Immature natural killer cell (primary cell): ENCODE data around the gene CALU. TPM values are rescaled to one million over a fixed set of nuclear protein-coding genes. Genes with fewer than 3 reads are reported as not detected.

Experiments used
- DNase-seq, 3 donors: peaks; one replicate each; pipeline ENCODE4 v3.0.0; 2022; ENCODE audit warnings: mixed read lengths in 1 of 3
- H3K27ac Mint-ChIP-seq, 6 donors: one replicate each; pipeline ENCODE4 v1.8.0; 2020; ENCODE audit warnings: mixed read lengths in 6 of 6, mild to moderate bottlenecking in 5 of 6, inconsistent platforms in 4 of 6, moderate library complexity in 3 of 6
- H3K27me3 Mint-ChIP-seq, 3 donors: one replicate each; pipeline ENCODE4 v1.8.0; 2020 to 2021; ENCODE audit warnings: low read depth in 3 of 3, mild to moderate bottlenecking in 3 of 3, mixed read lengths in 3 of 3, moderate library complexity in 3 of 3, inconsistent platforms in 1 of 3
- H3K36me3 Mint-ChIP-seq, 3 donors: one replicate each; pipeline ENCODE4 v1.8.0; 2020; ENCODE audit warnings: mixed read lengths in 3 of 3, inconsistent platforms in 2 of 3, mild to moderate bottlenecking in 2 of 3
- H3K4me1 Mint-ChIP-seq, 2 donors: one replicate each; pipeline ENCODE4 v1.8.0; 2020; ENCODE audit warnings: inconsistent platforms in 2 of 2, mild to moderate bottlenecking in 2 of 2, mixed read lengths in 2 of 2, moderate library complexity in 1 of 2
- H3K4me3 Mint-ChIP-seq, 5 donors: one replicate each; pipeline ENCODE4 v1.8.0; 2020; ENCODE audit warnings: mild to moderate bottlenecking in 5 of 5, mixed read lengths in 5 of 5, inconsistent platforms in 3 of 5, moderate library complexity in 3 of 5
- H3K9me3 Mint-ChIP-seq, 6 donors: one replicate each; pipeline ENCODE4 v1.8.0; 2020; ENCODE audit warnings: mild to moderate bottlenecking in 6 of 6, mixed read lengths in 6 of 6, inconsistent platforms in 4 of 6, moderate library complexity in 3 of 6
- polyA plus RNA-seq, 3 donors: library from polyadenylated mRNA; unstranded; fragments of 300-500 nt; fragmentation: Illumina TruSeq; gene quantifications; one replicate each; pipeline ENCODE4 v1.2.3, GENCODE V29; 2021

Gene CALU
- polyA plus RNA-seq, 3 donors from 2014 or later, result 26.6 to 49.3 (median 45.9) TPM

DNA sequence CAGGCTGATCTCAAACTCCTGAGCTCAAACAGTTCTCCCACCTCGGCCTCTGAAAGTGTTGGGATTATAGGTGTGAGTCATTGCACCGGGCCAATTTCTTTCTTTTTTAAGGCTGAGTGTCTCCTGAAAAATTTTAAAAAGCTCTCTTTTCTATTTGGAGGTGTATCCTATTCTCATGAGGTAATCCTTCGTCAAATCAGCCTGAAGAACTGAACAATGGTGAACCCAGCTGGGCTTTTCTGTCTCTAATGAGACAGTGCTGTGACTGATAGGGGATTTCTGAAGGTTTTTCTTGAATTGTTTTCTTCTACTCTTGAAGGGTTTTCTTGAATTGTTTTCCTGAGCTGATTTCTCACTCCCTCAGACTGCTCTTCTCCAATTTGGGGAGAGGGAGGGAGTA is 30.9 kb upstream of the CALU start:
- no peaks in the 10 kb centered on the region for H3K4me1 Mint-ChIP-seq
- peaks cover 0 to 4% (median 0%) of the 10 kb centered on the region in 3 donors for H3K36me3 Mint-ChIP-seq
- H3K4me3 Mint-ChIP-seq, result no peak overlapping the region
- no peak overlapping the region for H3K27ac Mint-ChIP-seq
- peaks cover 6 to 10% (median 7%) of the 10 kb centered on the region in 3 donors for H3K27me3 Mint-ChIP-seq
- H3K9me3 Mint-ChIP-seq, result no peaks in the 10 kb centered on the region
- DNase-seq, result no peak

DNA sequence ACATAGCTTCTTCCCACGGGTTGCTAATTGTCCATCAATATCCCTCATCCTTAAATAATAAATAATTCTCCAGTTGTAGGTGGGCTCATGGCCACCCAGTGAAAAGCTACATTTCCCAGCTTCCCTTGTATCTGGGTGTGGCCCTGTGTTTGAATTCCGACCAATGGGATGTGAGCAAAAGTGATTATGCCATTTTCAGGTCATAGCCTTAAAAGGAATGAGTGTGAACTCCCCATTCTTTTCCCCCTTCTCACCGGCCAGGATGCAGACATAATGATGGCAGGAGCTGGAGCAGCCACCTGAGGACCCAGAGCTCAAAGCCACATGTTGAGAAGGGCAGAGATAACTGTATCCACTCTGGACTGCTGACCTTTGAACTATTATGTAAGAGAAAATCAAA is 30.3 kb upstream of the CALU start:
- peaks cover 0 to 4% (median 0%) of the 10 kb centered on the region in 3 donors for H3K36me3 Mint-ChIP-seq
- DNase-seq, result no peak
- H3K4me1 Mint-ChIP-seq, result no peaks in the 10 kb centered on the region

DNA sequence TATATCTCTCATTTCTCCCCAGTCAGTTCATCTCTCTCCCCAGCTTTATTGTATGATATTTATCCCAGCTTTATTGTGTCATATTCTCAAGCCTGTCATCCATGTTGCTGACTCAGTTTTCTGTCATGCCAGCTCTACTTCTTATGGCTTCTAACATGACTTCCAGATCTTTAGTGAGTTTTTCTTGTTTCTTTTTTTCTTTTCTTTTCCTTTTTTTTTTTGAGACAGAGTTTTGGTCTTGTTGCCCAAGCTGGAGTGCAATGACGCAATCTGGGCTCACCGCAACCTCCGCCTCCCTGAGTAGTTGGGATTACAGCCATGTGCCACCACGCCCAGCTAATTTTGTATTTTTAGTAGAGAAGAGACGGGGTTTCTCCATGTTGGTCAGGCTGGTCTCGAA is 28.7 kb upstream of the CALU start:
- Mint-ChIP-seq H3K27me3 (peaks cover 4 to 10% (median 7%) of the 10 kb centered on the region in 3 donors), H3K27ac (no peak overlapping the region), H3K4me1 (no peaks in the 10 kb centered on the region), H3K9me3 (no peaks in the 10 kb centered on the region), H3K36me3 (peaks cover 0 to 4% (median 0%) of the 10 kb centered on the region in 3 donors), H3K4me3 (no peak overlapping the region)
- no peak for DNase-seq

More for the DNA sequence above, 30.3 kb upstream of the CALU start:
- Mint-ChIP-seq H3K9me3 (no peaks in the 10 kb centered on the region), H3K4me3 (no peak overlapping the region), H3K27ac (no peak overlapping the region), H3K27me3 (peaks cover 4 to 10% (median 7%) of the 10 kb centered on the region in 3 donors)

DNA sequence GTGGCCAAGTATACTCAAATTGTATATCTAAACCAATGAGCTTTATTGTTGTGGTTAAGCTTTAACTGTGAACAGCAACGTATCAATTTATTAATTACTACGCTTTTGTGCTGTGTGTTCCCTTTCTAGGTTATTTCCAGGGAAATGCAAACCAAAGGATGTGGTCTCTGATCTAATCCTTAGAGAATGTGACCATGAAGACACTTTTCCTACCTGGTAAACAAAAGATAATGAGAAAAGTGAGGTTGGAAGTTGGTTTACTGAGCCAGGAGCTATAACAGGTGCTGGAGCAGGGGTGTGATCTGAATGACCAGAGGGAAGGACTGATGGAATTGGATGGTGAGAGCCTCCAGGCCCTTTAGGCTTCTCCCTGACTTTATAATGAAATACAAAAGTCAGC is 25.4 kb upstream of the CALU start:
- no peak for DNase-seq
- Mint-ChIP-seq H3K4me1 (no peaks in the 10 kb centered on the region), H3K27me3 (peaks cover 3 to 14% (median 7%) of the 10 kb centered on the region in 3 donors), H3K27ac (no peak overlapping the region), H3K4me3 (no peak overlapping the region), H3K9me3 (no peaks in the 10 kb centered on the region), H3K36me3 (peaks cover 0 to 4% (median 0%) of the 10 kb centered on the region in 3 donors)

GRCh38 chr7:128714701-128715495 is 24.3 kb upstream of the CALU start:
- Mint-ChIP-seq H3K4me3 (no peak overlapping the region), H3K27me3 (peaks cover 0 to 11% (median 0%) of the 10 kb centered on the region in 3 donors), H3K27ac (peak overlapping the region in 1 of 6 donors; percentile 31), H3K9me3 (no peaks in the 10 kb centered on the region), H3K4me1 (no peaks in the 10 kb centered on the region), H3K36me3 (peaks cover 0 to 4% (median 0%) of the 10 kb centered on the region in 3 donors)
- DNase-seq, result no peak

GRCh38 chr7:128718967-128719642 is 20.1 kb upstream of the CALU start:
- Mint-ChIP-seq H3K9me3 (no peaks in the 10 kb centered on the region), H3K4me3 (no peak overlapping the region), H3K27me3 (peaks cover 0 to 20% (median 0%) of the 10 kb centered on the region in 3 donors), H3K36me3 (no peaks in the 10 kb centered on the region), H3K4me1 (no peaks in the 10 kb centered on the region), H3K27ac (no peak overlapping the region)
- DNase-seq, result no peak

DNA sequence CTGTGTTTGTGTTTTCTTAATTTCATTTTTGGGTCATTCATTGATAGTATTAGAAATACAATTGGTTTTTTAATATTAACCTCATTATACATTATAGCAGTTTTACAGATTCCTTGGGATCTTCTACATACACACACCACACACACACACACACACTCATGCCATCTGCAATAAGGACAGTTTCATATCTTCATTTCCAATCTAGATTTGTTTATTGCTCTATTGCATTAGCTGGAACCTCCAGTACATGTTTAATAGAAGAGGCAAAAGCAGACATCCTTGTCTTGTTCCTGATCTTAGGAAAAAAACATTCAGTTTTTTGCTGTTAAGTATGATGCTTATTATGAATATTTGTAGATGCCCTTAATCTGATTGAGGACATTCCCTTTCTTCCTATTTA is 17.8 kb upstream of the CALU start:
- H3K4me3 Mint-ChIP-seq, result no peak overlapping the region
- no peak overlapping the region for H3K27ac Mint-ChIP-seq
- H3K27me3 Mint-ChIP-seq, result peaks cover 0 to 22% (median 0%) of the 10 kb centered on the region in 3 donors
- DNase-seq, result no peak
- H3K36me3 Mint-ChIP-seq, result no peaks in the 10 kb centered on the region
- H3K9me3 Mint-ChIP-seq, result no peaks in the 10 kb centered on the region
- H3K4me1 Mint-ChIP-seq, result no peaks in the 10 kb centered on the region

DNA sequence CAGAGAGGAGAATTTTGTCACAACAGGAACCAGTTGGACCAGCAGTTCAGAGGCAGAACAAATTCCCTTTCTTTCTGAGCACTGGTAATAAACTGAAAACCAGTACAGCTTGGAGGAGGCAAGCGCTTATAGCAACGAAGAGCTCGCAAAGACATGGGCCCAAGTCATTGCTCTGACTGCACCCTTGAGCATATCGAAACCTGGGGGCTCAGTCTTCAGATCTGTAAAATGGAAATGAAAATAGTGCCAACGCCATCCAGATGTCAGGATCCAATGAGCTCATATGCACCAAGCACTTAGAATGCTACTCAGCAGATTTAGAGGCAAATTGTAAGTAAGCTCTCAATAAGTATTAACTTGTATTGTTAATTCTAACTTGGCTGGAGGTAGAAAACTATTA is 14.4 kb upstream of the CALU start:
- no peaks in the 10 kb centered on the region for H3K36me3 Mint-ChIP-seq

DNA sequence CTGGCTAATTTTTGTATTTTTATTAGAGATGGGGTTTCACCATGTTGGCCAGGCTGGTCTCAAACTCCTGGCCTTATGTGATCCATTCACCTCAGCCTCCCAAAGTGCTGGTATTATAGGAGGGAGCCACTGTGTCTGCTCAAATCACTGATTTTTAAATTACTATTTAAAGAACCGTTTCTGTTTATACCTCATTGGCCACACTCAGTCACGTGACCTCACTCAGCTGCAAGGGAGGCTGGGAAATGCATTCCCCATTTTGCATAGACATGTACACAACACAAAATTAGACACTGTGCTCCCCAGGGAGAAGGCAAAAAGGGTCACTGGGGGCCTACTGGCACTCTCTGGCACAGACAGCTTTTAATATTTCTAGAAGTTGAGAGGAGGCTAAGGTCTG is 13.6 kb upstream of the CALU start:
- no peak for DNase-seq
- Mint-ChIP-seq H3K36me3 (no peaks in the 10 kb centered on the region), H3K27me3 (peaks cover 0 to 25% (median 2%) of the 10 kb centered on the region in 3 donors), H3K27ac (no peak overlapping the region), H3K4me3 (no peak overlapping the region), H3K4me1 (no peaks in the 10 kb centered on the region), H3K9me3 (no peaks in the 10 kb centered on the region)

More for the DNA sequence above, 14.4 kb upstream of the CALU start:
- H3K27ac Mint-ChIP-seq, result no peak overlapping the region
- no peak overlapping the region for H3K4me3 Mint-ChIP-seq
- no peaks in the 10 kb centered on the region for H3K4me1 Mint-ChIP-seq
- no peak for DNase-seq
- H3K27me3 Mint-ChIP-seq, result peaks cover 0 to 25% (median 2%) of the 10 kb centered on the region in 3 donors
- no peaks in the 10 kb centered on the region for H3K9me3 Mint-ChIP-seq

GRCh38 chr7:128726059-128726736 is 13.0 kb upstream of the CALU start:
- Mint-ChIP-seq H3K4me3 (no peak overlapping the region), H3K27ac (no peak overlapping the region), H3K4me1 (no peaks in the 10 kb centered on the region), H3K27me3 (peaks cover 3 to 26% (median 5%) of the 10 kb centered on the region in 3 donors), H3K9me3 (no peaks in the 10 kb centered on the region), H3K36me3 (no peaks in the 10 kb centered on the region)
- no peak for DNase-seq

DNA sequence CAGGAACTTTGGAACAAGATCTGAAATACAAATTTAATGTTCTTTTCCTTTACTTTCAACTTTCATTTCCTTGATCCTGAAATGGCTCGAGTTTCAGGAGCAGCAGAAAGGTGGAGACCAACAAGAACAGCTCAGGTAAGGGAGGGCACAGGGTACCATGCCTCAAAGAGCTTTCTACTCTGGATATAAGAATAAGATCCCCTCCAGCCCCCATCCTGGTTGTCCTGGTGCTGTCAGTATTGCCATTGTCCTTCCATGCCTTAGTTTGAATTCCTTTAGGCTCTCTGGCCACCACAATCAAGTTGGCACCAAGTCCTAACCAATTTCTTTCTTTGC is 12.5 kb upstream of the CALU start:
- H3K27me3 Mint-ChIP-seq, result peaks cover 3 to 23% (median 6%) of the 10 kb centered on the region in 3 donors
- no peak for DNase-seq
- no peak overlapping the region for H3K27ac Mint-ChIP-seq
- H3K36me3 Mint-ChIP-seq, result no peaks in the 10 kb centered on the region
- no peak overlapping the region for H3K4me3 Mint-ChIP-seq
- no peaks in the 10 kb centered on the region for H3K9me3 Mint-ChIP-seq
- no peaks in the 10 kb centered on the region for H3K4me1 Mint-ChIP-seq

- no peak for DNase-seq
- no peaks in the 10 kb centered on the region for H3K9me3 Mint-ChIP-seq
- peaks cover 3 to 17% (median 6%) of the 10 kb centered on the region in 3 donors for H3K27me3 Mint-ChIP-seq
- H3K4me3 Mint-ChIP-seq, result no peak overlapping the region
- no peaks in the 10 kb centered on the region for H3K4me1 Mint-ChIP-seq
- no peak overlapping the region for H3K27ac Mint-ChIP-seq
- H3K36me3 Mint-ChIP-seq, result no peaks in the 10 kb centered on the region
Measured at GRCh38 chr7:128727239-128727638, 11.9 kb upstream of the CALU start.

DNA sequence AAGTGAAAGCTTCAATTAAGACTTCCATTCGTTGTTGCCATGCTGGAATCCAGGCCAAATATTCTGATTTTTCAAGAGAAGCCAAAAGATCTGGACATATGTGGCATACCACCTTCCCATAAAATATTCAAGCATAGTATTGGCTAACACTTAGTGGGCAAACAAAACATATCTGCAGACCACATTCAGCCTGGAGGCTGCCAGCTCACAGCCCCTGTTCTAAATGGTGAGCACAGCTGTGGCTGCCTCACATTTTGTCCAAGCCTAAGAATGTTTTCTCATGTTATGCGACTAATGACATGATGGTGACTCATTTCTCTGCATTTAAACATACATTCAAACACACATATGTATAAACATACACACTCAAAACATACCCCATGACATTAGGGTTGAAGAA is 10.6 kb upstream of the CALU start:
- H3K36me3 Mint-ChIP-seq, result no peaks in the 10 kb centered on the region
- H3K9me3 Mint-ChIP-seq, result no peaks in the 10 kb centered on the region
- H3K27me3 Mint-ChIP-seq, result peaks cover 3 to 16% (median 6%) of the 10 kb centered on the region in 3 donors
- no peaks in the 10 kb centered on the region for H3K4me1 Mint-ChIP-seq
- no peak for DNase-seq
- no peak overlapping the region for H3K27ac Mint-ChIP-seq
- no peak overlapping the region for H3K4me3 Mint-ChIP-seq

- Mint-ChIP-seq H3K9me3 (no peaks in the 10 kb centered on the region), H3K27ac (no peak overlapping the region), H3K36me3 (no peaks in the 10 kb centered on the region), H3K4me1 (no peaks in the 10 kb centered on the region), H3K4me3 (no peak overlapping the region), H3K27me3 (peaks cover 3 to 13% (median 6%) of the 10 kb centered on the region in 3 donors)
- DNase-seq, result no peak
Measured at GRCh38 chr7:128729494-128729893, 9.7 kb upstream of the CALU start.
